ENCODE measurements around the gene COX4I1.

COX4I1 gene

DNA sequence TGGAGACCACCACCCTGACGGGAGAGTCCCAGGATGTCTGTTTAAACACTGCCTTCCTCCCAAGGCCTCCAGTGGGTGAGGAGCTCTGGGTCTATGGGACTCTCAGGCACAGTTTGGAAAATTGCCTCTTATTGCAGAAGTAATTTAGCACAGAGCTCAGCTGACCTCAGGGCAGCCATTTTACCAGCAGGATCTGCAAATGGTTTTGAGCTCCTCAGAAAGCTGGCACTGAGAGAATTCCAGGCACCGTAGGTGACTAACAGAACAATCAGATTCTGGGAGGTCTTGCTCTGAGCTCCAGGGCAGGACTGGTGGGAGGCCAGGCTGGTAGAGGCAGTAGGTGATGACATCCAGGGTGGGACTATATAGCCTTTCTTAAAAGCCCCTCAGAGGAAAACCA is 31.3 kb upstream of the COX4I1 start:
- no peak for DNase-seq

DNA sequence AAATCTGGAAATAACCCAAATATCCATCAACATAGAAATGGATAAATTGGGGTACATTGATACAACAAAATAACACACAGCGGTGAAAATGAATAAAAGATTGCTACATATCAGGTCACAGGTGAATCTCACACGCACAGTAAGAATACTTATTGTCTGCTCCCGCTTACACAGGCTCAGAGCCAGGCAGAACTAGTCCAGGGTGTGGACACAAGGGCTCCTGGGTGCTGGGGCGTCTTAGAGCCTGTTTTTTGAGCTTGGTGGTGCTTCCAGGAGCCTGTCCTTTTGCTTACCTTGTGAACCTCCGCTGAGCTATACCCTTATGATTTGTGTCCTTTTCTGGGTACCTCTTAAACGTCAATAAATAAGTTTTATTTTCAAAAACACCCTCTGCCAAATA is 28.8 kb upstream of the COX4I1 start:
- no peak for DNase-seq

DNA sequence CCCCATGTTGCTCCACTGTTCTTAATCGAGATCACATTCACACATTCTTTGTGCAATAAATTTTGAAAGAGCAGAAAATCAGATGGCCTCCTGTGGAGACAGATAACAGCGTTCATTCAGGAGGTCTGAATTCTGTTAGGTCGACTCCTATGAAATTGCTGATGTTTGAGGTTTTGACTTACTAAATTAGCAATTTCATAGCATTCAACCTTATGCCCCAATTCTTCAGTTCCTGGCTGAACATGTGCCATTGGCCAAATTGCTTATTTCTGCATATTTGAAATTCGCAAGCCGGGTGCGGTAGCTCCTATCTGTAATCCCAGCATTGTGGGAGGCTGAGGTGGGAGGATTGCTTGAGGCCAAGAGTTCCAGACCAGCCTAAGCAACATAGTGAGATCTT is 26.5 kb upstream of the COX4I1 start:
- no peak for DNase-seq

DNA sequence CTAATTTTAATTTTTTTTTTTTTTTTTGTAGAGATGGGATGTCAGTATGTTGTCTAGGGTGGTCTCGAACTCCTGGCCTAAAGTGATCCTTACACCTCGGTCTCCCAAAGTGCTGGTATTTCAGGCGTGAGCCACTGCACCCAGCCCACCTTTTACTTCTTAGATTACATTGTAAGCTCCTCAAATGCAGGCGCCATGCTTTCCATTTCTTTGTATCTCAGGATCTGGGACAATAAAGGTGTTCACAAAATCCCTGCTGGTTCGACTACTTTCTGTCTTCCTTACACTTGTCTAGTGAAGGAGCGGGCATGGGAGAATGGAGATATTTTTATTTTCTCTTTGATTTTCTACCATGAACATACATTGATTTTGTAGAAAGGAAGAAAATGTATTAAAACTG is 25.4 kb upstream of the COX4I1 start:
- no peak for DNase-seq

DNA sequence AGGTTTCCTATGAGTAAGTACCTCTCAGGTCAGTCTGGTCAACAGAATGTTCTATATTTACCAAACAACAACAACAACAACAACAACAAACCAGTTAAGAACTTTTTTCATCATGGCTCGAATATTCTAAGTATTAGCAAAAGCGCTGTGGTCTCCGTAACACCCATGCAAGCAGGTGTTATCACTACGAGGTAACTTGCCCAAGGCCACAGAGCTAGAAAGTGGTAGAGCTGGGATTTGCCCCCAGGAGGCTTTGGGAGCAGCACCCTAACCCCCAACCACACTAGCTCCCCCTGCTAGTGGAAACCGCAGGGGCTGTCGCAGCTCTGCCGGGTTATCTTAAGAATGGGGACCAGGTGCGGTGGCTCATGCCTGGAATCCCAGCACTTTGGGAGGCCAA is 24.7 kb upstream of the COX4I1 start:
- no peak for DNase-seq

DNA sequence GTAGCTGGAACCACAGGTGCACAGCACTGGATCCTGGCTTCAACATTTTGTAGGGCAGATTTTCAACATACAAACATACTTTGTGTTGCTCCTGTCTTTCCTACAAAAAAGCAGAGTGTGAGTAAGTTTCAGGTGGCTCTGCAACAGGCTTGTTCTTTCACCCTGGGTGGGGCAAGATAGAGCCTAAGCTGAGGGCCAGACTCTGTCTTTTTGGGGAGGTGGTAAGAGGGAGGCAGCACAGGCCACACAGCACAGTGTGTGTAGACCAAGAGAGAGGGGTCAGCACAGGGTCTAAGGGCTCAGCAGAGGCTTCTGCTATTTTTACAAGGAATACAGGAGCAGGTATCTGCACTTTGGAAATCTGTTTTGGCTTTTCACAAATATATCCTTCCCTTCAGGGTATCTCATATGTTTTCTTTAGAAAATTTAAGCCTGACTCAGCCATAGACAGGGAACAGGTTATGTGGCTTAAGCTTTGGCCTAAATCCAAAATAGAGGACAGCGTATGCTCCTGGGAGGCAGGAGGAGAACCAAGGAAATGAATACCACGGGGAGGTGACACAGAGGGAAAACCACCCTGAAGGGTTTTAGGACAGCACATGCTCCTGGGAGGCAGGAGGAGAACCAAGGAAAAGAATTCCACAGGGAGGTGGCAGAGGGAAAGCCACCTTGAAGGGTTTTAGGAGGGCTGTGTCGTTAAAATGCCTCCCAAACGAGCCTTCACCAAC is 21.7 kb upstream of the COX4I1 start:
- DNase-seq, result peak in 1 of 2 experiments; percentile 5

DNA sequence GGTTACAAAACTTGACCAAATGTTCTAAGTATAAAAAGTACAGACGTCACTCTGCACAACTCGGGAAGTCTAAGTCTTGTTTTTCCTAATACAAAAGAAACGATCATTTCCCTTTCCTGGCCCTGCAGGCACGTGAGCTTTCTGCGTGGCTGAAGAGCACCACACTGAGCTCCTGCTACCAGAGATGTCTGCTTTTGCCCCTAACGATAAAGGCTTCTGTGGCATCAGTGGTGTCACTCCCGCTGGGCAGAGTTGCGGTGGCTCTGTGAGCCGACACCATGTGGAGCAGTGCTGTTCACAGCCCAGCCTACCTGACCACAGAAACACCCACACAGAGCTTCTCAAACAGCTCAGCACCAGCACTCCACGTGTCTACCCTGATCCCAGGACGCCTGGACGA is 20.6 kb upstream of the COX4I1 start:
- DNase-seq, result no peak

DNA sequence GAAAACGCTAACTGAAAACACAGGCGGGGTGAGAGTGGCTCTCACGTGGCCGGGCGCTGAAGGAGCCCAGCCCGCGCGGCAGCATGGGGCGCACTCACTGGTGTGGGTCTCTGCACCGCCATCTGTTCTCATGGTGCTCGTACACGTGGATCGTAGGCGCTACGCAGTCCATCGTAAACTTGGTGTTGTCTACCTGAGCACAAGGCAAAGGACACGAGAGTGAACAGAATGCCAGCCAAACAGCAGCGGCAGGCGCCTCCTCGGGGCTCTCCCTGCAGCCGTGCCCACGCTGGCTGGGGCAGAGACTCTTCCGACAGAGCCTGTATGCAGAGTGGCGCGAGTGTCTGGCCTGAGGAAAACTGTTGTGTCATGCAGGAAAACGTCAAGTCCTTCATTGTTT is 19.2 kb upstream of the COX4I1 start:
- no peak for DNase-seq

DNA sequence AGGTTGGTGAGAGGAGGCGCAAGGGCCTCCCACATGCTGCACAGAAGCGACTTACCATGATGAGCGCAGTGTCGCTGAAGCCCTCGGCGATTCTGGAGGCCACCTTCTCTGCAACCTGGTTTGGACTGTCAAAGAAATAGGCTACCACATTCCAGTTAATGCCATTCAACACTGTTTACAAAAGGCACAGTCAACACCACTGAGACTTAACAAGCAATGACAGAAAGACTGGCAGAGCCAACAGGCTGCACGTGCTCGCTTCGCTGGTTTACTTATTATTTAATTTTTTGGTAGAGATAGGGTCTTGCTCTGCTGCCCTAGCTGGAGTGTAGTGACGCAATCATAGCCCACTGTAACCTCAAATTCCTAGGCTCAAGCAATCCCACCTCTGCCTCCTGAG is 18.3 kb upstream of the COX4I1 start:
- no peak for DNase-seq

DNA sequence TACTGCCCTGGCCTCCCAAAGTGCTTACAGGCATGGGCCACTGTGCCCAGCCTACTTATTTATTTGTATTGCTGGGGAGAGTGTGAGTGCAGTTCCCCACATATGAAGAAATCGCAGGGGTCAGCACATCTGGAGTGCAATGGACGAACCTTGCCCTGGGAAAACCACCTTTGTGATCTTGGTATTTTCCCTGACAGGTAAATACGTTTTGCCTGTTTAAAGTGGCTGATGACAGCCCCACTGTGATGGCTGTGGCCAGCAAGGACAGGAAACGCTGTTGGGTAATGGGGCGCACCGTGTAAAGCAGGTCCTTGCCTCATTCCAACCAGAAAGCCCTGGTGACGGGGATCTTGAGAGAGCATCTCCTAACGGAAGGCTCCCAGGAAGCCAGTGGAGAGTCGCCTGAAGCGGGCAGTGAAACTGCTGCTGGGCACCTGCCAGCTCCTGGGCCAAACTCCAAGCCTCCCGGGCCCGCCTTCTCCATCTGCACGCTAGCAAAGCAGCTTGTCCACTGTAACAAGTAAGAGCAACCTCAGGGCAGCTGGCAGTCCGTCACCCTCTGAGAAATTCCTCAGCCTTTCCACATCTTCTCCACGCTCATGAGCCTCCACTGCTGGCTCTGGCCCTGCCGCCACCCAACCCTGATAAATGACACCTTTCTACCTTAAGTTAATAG is 17.7 kb upstream of the COX4I1 start:
- DNase-seq, result no peak

DNA sequence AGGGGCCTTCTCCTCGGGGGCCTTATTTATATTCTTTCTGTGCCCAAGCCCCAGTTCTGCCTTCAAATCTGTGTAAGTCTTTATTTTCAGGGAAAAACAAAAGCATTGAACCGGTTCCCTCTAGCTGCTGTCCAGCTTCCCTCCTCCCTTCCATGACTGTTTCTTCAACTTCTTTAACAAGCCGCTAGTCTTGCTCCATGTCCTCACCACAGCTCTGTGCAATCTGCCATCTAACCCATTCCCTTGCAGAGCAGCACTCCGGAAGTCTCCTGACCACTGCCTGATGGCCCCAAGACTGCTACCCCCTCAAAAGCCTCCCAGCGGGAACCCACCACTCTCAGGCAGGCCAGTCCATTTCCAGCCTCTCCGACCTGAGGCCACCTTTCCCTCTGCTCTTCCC is 17.0 kb upstream of the COX4I1 start:
- DNase-seq, result no peak

DNA sequence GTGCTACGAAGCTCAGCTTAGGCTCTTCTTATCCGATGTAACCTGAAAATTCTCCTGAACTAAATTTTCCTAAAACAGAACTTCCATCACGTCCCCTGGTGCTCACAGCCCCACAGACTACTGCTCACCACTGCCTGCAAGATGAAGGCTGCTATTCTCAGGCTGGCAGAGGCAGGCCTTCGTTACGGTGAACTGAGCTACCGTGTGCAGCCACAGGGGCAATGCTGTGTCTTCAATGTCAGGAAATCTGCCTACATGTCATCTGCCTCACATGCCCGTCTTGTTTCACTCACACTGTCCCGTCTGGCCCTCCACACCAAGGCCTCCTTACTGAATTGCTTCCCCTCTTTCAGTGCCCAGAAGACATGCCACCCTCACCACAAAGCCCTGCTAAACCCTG is 16.1 kb upstream of the COX4I1 start:
- DNase-seq, result no peak

DNA sequence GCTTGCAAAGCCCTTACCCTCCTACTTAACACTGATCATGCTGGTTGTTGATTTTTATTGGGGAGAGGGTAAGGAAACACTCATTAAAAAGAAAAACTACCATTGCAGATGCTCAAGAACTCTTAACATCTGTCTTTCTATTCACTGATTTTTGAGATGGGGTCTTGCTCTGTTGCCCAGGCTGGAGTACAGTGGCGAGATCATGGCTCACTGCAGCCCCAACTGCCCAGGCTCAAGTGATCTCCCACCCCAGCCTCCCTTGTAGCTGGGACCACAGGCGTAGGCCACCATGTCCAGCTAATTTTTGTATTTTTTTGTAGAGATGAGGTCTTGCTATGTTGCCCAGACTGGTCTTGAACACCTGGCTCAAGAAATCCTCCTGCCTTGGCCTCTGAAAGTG is 14.7 kb upstream of the COX4I1 start:
- DNase-seq, result no peak

DNA sequence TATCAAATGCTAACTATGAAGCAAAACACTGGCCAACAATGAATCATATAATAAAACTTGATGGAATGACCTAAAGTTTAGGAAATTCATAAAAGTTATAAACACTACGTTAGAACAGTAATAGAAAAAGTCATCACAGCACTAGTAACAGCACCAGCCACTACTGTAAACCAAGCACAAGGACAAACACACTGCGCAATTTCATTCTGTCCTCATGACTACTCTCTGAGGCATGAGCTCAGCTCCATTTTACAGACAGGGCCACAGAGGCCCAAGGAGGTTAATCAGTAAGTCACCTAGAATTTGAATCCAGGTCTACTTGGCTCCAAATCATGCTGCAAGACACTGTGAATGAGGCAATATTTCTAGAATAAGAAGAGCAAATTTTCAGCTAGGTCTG is 13.6 kb upstream of the COX4I1 start:
- DNase-seq, result no peak

DNA sequence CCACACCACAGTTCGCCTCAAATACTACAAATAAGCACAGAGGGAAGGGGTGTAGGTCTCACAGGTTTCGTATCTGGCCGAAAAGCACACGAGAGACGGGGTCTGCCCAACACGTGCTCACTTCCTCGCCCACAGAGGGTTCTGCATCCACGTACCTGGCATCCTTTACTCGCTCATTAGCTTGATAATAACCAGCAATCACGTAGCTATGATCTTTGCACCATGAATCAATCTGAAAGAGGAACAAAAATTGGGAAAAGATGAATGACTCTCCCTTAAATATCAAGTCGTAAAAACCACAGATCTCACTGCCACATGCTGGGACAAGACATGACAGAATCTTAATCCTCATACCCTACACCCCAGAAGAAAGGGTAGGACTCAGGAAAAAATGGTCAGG is 10.7 kb upstream of the COX4I1 start:
- DNase-seq, result no peak

DNA sequence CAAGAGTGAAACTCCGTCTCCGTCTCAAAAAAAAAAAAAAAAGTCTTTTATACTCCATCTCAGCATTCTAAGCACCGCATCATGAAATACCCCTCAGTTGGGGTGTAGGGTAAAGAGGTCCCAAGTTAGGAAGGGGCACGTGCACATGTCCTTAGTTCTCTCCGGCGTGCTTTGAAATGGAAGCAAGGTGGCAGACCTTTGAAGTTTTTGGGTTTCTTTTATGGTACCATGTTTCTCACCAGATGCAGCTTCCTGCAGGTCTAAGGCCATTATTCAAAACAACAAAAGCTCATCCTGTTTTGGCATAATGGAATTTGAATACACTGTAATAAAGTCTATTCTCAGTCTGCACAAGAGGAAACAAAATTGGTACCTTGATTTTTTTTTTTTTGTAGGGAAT is 9.7 kb upstream of the COX4I1 start:
- no peak for DNase-seq

DNA sequence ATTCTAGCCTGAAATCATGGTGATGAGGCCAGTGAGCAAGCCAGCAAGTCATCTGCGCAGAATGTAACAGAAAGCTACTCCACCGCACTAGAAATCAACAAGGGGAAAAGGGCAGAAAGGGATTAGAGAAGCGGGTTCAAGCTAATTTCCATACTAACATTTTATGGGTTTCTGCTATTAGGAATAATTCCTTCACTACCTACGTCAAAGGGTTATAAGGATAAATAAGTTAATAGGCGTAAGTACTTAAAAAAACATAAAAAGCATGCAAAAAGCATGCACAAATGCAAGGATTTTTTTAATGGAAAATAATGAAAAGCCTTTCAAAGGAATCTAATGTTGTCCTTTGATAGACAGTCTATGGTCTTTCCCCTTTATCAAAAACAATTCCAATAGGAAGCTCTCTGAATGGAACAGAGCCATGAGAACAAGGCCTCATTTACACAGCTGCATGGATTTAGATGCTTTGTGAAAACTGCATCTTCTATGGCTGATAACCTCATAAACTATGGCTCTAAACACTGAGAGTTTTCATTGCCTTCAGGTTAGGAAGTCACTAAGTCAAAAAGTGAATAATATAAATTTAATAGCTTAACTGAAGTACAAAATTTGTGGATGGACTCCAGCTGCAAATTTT is 5.7 kb upstream of the COX4I1 start:
- no peak for DNase-seq

DNA sequence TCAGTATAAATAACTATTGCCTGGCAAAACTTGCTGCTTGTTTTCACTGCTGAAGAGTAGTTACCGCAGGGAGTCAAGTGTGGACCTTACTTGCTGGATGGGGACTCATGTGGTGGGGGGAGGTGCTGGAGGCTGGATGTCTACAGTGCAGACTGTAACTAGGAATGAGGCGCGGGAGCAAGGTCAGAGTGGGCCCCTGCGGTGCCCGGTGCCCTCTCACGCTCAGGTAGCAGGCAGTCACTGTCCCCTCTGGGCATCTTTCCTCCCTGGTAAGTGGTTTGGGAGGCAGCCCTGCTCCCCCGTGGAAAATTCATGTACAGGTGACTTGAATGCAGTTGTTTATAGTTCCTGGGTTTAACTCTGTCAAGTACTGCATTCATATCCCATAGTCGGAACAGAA is 4.8 kb upstream of the COX4I1 start:
- no peak for DNase-seq

DNA sequence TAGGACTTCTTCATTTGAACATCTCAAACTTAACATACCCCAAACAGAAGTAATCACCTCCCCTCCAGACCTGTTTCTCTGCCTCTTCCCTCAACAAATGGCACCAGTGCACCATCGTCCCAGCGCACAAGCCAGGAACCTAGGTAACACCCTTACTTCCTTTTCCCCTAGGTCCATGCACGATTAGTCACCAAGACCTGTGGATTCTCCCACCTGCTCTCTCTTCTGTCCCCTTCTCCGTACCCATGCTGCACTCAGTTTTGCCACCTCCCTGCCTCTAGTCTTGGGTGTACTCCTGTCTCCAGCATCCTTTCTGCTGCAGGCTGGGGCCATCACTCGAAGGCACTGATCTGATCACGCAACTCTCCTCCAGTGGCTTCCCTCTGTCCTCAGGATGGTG is 3.3 kb upstream of the COX4I1 start:
- no peak for DNase-seq

DNA sequence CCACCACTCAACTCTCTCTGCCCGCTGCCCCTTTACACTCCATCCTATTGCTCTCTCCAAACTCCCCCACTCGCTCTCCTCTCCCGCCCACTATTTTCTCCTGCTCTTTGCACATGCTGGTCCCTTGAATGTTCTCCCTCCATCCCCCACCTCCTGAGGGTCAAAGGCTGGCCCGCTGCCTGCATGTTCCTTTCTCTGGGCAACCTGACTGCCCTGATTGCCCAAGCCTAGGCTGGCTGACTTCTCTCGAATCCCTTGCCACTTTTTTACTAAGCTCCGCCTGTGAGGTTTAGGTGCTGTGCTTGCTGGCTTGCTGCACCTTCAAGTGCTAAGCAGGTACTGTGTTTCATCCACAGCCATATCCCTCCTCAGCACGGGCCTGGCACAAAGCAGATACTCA is 2.9 kb upstream of the COX4I1 start:
- DNase-seq, result no peak

DNA sequence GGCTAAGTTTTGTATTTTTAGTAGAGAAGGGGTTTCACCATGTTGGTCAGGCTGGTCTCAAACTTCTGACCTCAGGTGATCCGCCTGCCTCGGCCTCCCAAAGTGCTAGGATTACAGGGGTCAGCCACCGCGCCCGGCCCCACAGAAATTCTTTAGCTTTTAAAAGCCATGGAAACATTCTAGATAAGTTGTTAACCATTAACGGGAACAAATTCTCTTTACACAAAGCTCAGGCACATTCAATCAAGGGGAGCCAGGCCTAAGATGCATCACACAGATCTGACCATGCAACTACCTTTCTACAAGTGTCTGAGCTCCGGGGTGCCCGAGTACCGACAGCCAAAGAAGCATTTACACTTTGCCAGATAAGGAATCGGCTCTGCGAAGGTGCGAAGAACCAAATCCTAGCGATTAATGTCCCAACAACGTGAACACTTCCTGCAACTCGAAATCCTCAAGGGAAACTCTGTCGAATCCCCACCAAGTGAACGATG is 1.2 kb upstream of the COX4I1 start:
- DNase-seq, result no peak

DNA sequence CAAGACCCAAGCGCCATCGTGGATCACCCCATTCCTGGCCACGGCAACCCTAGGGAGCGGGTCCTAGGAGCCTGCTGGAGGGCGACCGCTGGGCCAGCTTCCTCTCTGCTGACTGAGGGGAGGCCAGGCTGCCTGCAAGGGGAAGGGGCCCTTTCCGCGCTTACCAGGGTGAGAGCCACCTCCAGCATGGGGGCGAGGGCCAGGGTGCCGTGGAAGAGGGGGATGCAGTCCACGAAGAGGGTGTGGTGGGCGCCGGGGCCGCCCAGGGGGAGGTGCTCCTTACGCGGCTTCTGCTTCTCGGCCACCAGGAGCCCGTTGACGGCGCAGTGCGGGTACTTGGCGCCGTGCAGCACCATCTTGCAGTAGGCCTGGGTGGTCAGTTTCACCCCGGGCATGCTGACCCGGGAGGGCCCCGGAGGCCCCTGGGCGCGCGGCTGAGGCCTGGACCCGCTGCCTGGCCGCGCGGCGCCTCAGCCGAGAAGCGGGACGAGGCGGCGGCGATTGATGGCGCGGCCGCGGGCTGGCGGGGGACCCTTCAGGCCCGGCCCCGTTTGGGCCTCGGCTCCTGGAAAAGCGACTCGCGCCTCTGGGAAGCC is 496 bp upstream of the COX4I1 start:
- DNase-seq, result peak in 1 of 2 experiments; percentile 15

DNA sequence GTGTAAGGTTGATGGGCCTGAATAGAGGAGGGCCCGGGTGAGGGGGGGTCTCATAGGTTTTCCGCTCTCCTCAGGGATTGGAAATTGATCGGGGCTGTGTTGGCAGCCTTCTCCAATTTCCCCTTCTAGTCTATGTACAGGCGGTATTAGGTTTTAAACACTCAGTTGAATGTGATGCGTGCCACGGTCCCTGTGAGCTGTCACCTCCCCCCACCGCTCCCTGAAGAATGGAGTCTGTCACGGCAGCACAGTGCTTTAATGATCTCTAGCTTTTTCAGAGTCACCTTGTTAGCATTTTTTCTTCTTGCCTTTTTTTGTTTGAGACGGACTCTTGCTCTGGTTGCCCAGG is 800 bp downstream of the COX4I1 start:
- DNase-seq, result no peak

DNA sequence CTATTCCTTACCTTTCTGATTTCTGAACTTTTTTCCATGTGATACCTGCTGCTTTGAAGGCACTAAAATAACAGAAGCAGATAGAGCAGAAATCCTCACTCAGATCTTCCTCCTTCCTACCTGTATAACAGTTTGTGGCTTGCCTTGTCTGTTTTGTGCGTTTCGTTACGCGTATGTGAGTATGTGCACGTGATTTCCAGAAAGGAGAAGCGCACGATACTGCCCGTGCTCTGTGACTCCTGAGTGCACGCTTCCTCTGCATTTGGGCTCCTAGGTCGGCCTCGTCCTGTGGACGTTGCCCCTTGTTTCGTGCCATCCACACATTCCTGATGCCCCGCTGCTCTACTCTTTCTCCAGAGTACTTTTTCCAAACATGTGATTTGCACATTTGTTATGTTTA is 4.1 kb downstream of the COX4I1 start:
- DNase-seq, result no peak

All from SW 1271 (cell line).